GM18907 (cell line): Measurements from ENCODE around the gene ACTN1.

Source experiments
- ATAC-seq: cut with Tn5 transposase; IDR thresholded peaks from one replicate; pipeline ENCODE4 v1.9.1; 2021; ENCODE audit warnings: mild to moderate bottlenecking, moderate library complexity; ENCODE audit not compliant: unreplicated experiment

ACTN1 gene

DNA sequence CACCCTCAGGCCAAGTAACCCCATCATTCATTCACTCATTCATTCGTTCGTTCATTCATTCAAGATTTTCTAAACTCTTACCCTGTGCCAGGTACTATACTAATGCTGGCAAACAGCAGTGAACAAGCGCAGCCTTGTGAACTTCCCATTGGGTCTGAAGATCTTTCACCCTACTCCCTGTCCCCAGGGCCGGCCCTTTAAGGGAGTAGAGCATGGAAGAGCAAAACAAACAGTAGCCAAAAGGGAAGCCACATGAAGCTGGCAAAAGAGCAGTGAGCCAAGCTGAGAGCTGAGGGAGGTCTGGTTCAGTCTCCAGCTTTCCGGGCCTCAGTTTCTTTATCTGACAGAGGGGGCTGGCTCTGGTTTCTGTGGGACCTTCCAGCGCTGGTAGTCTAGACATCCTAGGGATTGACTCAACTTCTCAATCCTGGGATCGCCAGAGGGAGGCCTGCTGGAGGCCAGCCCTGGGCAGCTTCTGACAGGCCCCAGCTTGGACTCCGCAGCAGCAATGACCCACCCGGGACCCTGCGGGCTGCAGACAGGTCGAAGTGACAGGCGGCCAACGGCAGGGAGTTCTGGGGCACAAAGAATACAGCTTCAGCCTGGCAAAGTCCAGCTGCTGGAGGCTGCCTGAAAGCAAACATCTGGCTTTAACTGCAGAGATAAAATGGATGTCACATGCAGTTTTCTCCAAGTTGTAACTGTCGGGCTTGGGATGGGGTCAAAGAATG, 27.1 kb downstream of the ACTN1 start:
- ATAC-seq: no peak

DNA sequence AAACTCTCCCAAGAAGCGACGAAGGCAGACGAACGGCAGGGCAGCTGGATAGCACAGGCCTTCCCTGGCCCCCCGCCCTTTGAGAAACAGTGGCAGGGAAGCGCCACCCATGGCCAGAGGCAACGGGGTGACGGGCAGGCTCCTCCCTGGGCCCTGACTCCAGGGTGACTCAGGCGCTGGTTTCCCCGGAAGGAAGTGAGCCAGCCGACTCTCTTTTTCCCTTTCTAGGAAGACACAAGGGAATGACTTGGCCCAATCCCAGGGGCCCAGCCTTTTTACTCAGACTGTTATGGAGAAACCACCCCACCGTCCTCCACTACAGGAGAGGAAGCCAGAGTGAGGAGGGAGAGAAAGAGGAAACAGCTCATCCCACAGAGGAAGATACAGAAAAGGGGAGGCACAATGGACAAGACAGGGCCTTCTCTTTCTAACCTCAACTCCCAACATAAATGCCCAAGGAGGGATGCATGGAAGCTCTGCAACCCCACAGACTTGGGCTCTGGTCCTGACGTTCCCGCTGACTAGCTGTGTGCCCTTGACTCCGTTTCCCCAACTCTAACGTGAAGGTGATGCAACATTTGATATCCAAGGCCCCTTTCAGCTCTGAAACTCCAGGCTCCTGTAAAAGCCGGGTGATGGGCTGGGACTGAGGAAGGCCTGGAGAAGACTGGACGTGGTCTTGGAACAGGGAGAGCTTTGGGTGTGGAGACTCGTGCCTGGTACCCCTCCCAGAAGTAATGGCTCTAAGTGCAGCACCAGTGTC, 27.9 kb downstream of the ACTN1 start:
- no peak for ATAC-seq

DNA sequence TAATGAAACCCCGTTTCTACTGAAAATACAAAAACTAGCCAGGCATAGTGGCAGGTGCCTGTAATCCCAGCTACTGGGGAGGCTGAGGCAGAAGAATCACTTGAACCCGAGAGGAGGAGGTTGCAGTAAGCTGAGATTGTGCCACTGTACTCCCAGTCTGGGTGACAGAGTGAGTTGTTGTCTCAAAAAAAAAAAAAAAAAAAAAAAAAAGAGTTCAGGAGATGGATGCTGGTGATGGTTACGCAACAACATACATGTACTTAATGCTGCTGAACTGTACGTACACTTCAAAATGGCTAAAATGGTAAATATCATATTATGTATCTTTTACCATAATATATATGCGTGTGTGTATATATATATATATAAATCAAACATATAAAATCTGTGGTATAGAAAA, 29.0 kb downstream of the ACTN1 start:
- ATAC-seq: no peak

DNA sequence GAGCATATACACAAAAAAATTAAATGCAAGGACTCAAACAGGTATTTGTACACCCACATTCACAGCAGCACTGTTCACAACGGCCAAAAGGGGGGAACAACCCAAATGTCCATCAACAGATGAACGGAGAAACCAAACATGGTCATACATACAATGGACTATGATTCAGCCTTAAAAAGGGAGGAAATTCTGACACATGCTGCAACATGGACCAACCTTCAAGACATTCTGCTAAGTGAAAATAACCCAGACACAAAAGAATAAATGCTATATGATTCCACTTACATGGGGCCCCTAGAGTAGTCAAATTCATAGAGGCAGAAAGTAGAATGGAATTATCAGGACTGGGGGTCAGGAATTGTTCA, 29.5 kb downstream of the ACTN1 start:
- no peak for ATAC-seq

DNA sequence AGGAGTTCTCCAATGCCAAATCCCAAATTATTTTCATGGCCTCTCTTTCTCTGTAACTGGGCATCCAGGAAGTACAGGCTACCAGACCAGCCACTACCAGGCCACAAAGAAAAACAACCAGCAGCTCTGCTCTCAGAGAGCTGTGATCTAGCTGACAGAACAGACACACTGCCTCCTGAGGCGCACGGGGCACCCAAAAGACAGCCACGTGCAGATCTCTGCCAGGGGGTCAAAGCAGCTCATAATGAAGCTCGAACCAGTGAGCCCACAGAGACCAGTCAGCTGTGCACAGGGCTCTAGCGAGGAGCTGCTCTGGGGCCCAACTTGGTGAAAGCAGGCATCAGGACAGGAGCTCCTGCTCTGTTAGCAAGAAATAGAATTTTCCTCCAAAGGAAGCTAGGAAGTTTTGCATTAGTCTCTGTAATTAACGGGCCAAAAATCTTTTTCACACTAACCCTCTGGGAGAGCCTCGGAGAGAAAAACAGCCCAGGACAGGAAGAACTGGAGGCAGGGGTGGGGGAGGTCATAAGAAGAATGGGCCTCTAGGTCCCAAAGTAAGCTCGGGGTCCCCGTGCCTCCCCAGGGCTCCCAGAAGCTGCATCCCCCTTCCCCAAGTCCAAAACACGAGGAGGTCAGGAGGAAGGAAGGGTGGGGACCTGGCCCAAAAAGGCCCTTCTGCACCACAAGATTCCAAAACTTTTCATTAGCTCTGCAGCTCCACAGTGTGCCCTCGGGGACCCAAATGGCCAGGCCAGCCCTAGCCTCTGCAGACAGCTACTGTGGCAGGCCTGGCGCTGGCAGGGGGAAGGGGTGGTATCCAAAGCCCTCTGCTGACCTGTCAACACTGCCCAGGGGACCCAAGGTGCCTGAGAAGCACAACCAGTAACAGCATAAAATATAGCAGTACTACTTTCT, 30.2 kb downstream of the ACTN1 start:
- ATAC-seq: no peak

DNA sequence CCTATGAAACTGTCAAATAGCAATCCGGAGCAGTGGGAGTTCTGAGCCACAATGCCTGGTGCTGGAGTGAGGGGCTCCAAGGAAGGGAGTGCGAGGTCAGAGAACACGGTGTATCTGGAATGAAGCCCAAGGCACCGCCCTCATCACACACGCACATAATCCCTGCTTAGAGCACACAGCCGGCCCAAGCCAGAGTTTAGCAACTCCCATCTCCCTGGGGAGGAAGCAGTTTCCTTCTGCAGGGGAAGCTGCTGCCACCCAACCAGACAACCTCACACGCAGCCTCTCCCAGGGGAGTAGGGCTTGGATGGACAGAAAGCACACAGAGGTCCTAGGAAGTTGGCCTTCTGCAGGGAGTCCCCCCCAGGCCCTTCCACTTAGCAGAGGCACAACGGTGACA, 31.3 kb downstream of the ACTN1 start:
- no peak for ATAC-seq

DNA sequence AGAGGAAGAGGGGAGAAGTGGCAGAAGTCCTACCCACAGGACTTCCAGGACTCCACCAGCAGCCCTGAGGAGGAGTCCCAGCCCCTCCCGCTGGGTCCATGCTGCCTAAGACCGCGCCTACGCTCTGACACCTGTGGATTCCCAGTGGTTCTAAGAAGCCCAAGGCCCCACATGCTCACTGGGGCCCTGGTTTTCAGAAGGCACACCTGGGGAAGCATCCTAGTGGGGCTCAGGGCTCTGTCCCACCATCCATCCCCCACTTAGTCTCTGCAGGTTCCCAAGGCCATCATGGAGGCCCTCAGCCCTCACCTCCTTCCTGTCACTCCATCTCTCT, 32.6 kb downstream of the ACTN1 start:
- ATAC-seq: no peak

DNA sequence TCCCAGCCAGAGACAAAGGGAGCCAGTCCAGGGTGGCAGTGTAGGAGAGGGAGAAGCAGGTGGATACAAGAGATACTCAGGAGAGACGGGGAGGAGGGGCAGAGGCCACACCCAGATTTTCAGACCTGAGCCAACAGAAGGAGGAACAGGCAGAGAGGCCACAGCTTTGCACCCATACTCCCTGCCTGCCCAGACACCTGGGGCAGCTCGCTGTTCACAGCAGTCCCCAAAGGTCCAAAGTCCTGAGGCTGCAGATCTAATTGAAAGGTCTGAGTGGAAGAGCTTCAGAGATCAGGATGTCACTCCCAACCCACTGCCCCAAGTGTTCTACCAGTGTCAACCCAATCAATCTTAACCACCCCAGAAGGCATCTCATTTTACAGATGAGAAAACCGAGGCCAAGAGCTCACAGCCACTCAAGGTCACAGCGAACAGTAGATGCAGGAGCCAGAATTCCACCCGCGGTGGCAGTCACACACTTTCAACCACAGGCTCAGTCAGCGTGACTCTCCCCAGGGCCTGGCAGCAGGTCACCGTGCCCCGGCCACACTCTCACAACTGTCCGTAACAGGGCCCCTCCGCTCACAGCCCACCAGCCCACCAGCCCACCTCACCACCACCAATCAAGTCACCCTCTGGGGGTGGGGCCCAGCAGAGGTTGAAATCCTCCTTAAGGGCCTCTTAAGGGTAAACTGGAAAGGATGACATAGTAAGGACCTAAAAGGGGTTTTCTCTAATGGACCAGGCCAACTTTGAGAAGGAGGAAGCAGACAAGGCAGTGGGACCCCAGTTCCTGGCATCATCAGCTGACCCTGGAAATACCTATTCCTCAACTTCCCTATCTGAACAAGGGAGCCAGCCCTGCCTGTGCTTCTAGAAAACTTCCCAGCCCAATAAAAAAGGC, 33.3 kb downstream of the ACTN1 start:
- ATAC-seq: no peak

DNA sequence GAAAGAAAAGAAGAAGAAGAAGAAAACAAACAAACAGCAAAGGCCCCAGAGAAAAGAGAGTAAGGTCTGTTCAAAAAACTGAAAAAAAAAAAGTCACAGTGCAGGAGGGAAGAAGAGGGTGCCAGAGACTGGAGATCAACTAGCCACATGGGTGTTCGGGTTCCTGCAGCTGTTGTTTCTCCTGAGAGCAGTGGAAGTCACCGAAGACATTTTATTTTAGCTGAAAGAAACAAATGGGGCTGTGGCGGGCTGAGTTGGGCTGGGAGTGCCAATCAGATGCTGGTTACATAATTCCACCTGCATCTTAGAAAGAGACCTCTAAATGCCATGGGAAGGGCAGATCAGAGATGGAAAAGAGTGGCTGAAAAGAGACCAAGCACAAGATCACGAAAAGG, 33.9 kb downstream of the ACTN1 start:
- ATAC-seq: no peak

DNA sequence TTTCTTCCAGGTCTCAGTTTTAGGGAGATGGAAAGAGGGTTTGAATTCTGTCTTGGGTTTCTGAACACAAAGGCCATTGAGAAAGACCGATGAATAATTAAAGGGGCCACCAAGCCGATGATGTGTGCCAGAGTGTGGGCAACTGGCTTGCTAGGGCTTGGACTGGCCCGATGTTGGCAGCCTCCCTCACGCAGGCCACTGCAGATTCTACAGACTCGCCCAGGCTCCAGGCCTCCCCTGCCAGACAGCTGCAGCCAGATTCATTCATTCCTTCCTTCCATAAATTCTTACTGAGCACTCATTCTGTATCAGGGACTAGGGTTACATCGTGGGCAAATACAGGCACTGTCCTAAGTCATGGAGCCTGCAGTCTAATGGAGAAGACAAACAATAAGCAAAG, 34.9 kb downstream of the ACTN1 start:
- no peak for ATAC-seq

DNA sequence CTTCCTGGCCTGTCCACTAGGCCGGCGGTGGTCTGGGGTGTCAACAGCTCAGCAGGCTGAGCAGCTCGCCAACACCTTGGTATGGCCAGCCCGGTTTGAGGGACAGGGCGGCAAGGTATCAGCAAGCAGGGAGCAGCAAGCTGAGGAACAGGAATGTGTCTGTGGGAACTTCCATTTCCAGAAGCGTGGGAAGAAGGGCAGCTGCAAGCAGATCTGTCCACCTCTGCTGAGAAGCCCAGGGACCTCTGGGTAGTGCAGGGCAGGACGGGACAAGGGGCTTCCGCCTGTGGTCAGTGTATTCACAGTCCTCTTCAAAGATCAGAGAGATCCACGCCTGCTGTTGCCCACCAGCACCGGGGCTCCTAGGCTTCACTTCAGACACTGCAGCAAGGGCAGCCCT, 36.0 kb downstream of the ACTN1 start:
- no peak for ATAC-seq

DNA sequence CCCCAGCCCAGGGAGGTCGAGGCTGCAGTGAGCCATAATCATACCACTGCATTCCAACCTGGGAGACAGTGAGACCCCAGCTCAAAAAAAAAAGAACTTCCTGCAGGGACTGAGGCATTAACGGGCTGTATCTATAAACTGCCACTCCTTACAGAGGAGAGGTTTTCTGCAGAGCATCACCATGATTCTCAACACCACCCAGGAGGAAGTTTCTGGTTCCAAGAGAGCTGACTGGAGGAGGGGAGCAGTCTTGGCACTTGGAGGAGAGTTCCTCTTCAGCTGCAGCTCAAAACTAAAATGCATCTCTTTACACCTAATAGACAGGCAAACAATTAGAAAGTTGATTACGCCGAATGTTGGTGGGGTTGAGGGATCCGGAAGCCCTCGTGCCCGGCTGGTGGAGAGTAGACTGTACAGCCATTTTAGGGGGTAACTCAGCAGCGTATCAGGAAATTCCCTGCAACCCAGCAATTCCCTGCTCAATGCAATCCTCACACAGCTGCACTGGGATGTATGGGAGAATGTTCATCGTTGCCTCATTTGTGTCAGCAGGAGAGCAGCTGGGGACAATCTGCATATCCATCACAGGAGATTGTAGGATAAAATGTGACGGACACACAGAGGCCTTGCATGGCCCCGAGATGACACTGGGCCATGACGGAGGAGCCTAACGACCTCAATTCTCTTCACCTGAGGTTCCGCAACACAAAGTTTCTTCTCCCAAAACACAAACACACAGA, 36.6 kb downstream of the ACTN1 start:
- ATAC-seq: no peak

DNA sequence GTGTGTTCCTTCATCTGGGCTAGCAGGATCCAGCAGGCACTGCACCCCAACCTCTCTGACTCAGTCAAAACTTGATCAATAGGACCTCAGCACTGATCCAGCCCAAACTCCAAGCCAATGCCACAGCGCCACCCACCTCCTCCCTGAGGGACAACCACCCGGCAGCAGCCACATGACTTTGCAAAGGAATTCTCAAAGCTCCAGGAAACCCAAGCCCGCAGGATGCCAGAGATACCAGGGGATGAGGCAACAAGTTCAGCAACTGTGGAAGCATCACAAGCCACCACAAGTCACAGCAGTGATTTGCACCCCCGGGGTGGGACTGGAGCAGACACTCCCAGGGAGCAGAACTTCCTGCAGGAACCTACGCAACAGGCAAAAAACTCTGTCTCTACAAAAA, 37.3 kb downstream of the ACTN1 start:
- no peak for ATAC-seq

DNA sequence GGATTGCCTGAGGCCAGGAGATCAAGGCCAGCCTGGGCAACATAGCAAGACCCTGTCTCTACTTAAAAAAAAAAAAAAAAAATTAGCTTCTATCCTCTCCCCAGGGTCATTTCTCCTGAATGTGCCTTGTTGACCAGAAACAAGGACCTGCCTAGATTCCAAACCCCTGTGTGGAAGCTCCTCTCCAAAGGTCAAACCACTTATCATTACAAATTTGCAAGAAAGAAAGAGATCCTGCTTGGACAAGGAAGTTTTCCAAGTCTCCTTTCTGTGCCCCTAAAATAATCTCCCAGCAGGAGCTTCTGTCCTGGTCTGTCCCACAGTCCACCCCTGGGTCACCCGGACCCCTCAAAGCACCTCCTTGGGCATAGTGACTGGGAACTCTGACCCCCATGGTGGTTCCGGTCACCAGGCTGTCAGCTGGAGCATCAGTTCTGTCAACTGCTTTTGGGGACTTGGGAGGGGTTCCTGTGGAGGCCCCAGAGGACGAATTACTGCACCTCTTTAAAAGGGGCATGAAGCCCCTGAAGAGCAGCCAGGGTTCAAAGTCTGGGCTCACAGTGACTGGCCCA, 38.4 kb downstream of the ACTN1 start:
- no peak for ATAC-seq

DNA sequence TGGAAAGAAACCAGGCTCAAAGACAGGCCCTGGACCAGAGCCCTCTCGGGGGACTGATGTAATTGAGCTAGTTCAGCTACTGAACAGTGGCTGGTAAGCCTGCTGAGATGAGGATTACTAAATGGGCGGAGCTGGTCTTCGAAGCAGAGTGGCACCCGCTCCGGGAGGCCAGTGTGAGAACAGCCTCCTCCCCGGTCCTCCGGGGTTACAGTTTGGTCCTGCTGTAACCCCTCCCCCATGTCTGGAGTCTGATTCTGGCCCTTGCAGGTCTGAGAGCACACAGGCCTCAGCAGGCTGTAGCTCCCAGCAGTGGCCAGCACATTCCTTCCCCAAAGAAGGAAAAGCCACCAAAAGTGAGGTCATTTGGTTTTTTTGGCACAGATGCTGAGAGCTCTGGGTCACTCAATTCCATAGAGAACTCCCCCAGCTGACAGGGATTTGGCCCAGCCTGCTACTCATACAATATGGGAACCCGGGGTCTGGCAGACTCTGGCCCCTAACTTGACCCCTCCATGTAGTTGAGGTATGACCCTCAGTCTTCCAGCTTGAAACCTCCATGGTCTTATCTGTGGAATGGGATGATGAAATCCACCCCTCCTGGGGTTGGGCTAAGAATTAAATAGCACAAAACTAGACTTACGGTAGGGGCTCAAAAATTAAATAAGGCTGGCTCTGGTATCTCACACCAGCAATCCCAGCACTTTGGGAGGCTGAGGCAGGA, 39.0 kb downstream of the ACTN1 start:
- ATAC-seq: no peak

DNA sequence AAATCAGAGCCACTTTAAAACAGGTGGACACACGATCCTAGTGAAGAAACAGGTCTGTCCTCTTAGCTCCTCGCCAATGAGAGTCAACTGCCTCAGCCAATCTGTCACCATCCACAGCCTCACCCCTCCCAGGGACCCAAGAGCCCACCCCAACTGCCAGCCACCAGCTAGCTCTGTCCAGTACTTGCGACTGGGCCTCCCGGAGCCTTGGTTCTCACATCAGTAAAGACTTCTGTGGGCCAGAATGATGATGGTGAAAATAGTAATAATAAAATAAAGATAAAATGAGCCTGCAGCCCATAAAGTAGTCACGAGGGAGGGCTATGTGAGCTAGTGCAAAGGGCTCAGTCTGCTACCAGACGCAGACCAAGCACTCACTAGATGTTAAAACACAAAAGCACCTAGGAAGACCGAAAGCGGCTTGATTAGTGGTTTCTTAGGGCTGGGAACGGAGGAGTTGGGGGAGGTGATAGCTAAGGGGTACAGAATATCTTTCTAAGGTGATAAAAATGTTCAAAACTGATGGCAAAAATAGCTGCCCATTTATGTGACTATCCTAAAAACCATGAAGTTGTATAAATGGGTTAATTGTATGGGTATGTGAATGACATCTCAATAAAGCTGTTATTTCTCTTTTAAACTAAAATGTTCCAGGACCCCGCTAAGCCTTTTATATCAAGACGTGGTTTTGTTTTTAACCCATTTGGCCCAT, 39.8 kb downstream of the ACTN1 start:
- ATAC-seq: no peak

DNA sequence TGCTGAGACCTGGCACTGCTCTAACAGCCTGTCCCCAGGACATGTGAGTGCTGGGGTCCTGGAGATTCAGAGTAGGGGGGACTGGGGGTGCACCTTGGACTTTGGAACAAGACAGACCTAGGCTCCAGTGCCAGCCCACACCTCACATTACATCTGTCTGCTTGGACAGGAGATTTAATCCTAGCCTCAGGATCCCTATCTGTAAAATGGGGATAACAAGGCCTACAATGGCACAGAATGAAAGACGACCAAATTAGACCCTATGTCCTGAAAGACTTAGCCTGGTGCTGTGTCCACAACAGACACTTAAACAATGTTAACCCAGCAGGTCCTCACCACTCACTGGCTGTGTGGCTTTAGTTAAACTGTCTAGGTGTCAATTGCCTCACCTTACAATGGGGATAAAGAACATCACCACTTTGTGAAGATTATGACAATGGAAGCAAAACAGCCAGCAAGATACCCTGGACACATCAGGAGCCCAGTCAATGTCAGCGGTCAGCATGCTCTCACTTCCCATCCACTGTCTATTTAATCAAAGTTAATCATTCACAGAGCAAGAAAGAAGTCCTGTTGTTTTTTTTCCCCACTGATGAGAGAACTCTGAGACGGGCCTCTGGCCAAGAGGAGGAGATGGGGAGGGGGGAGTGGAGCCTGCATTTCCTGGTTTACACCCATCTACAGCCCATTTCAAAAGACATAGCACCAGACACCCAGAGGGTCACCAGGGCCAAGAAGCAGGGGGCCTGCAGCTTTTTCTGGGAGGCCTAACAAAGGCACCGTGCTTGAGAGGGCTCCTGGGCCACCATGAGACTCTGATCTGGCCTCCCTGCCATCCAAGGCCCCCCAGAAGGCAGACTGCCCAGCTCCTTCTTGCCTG, 40.6 kb downstream of the ACTN1 start:
- ATAC-seq: no peak
